ENCODE data around the gene RAB1B.

DNA sequence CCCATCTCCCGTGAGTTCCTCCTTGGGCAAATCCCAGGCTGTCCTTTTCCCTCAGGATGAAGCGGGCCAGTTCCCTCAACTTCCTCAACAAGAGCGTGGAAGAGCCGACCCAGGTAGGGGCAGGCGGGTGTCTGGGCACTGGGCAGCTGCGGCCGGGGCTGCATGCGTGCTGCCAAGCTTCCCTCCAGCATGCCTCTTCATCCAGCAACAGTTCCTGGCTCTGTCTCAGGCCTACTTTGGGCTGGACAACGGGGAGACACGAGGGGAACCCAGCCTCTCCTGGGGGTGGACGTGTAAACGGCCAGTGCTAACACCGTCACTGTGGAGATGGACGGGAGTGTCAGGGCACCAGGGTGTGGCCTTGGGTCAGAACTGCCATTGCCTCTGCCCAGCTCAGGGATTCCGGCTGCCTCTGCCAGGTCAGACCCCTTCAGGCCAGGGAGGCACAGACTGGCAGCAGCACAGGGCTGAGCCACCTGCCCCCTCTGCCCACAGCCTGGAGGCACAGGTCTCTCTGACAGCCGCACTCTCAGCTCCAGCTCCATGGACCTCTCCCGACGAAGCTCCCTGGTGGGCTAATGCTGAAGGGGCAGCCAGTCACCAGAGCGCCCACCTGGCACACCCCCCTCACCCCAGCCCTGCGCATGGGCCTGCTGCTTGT, 1.9 kb upstream of the RAB1B start:
- no peak for TF ChIP-seq EZH2 (IDR thresholded peaks at IDR 0.05; ENCODE audit: low read length, unreplicated experiment)
- TF ChIP-seq, protein P1, sequence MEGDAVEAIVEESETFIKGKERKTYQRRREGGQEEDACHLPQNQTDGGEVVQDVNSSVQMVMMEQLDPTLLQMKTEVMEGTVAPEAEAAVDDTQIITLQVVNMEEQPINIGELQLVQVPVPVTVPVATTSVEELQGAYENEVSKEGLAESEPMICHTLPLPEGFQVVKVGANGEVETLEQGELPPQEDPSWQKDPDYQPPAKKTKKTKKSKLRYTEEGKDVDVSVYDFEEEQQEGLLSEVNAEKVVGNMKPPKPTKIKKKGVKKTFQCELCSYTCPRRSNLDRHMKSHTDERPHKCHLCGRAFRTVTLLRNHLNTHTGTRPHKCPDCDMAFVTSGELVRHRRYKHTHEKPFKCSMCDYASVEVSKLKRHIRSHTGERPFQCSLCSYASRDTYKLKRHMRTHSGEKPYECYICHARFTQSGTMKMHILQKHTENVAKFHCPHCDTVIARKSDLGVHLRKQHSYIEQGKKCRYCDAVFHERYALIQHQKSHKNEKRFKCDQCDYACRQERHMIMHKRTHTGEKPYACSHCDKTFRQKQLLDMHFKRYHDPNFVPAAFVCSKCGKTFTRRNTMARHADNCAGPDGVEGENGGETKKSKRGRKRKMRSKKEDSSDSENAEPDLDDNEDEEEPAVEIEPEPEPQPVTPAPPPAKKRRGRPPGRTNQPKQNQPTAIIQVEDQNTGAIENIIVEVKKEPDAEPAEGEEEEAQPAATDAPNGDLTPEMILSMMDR (conservative IDR thresholded peaks at IDR 0.05; ENCODE audit: low read depth, low read length): no peak

Data from PC-3 (cell line).